Hindlimb muscle (tissue), 1 donor: ENCODE results near the gene KDM6A. TPM values are rescaled to one million over a fixed set of nuclear protein-coding genes. Genes with fewer than 3 reads are reported as not detected.
"Not testable (repeated sequence)": the region's sequence is repeated elsewhere in the genome, so short reads cannot be mapped to it uniquely, and the experiment has no call there.

Experiments
- DNase-seq: peaks from one replicate; pipeline ENCODE4 v3.0.0-alpha.2; 2013
- polyA plus RNA-seq: library from polyadenylated mRNA; unstranded; fragments of 120-200 nt; gene quantifications from one replicate; pipeline ENCODE4 v1.2.1, GENCODE V29; 2013; ENCODE audit not compliant: insufficient read length

The KDM6A gene
- polyA plus RNA-seq, 1 donor: 17.0 TPM

- no peak for DNase-seq
Measured at GRCh38 chrX:45128896-45129454, 256.0 kb downstream of the KDM6A start.

- no peak for DNase-seq
Measured at GRCh38 chrX:45133465-45133864, 260.5 kb downstream of the KDM6A start.

- DNase-seq: peak; percentile 13
Measured at GRCh38 chrX:45134315-45134731, 261.3 kb downstream of the KDM6A start.

GRCh38 chrX:45134775-45135174 lies 261.8 kb downstream of the KDM6A start:
- no peak for DNase-seq

GRCh38 chrX:45135391-45136075 lies 262.5 kb downstream of the KDM6A start:
- not testable (repeated sequence) for DNase-seq

- no peak for DNase-seq
Measured at GRCh38 chrX:45137531-45137930, 264.5 kb downstream of the KDM6A start.

- DNase-seq: no peak
Measured at GRCh38 chrX:45138525-45138924, 265.5 kb downstream of the KDM6A start.

- DNase-seq: no peak
Measured at GRCh38 chrX:45140812-45141211, 267.8 kb downstream of the KDM6A start.

- DNase-seq: no peak
Measured at GRCh38 chrX:45142185-45142584, 269.2 kb downstream of the KDM6A start.

- no peak for DNase-seq
Measured at GRCh38 chrX:45143455-45143854, 270.5 kb downstream of the KDM6A start.

GRCh38 chrX:45145492-45146215 lies 272.7 kb downstream of the KDM6A start:
- DNase-seq: no peak

GRCh38 chrX:45150821-45151220 lies 277.8 kb downstream of the KDM6A start:
- DNase-seq: no peak

GRCh38 chrX:45154033-45154360 lies 281.0 kb downstream of the KDM6A start:
- no peak for DNase-seq

- DNase-seq: no peak
Measured at GRCh38 chrX:45154462-45154861, 281.5 kb downstream of the KDM6A start.

GRCh38 chrX:45157647-45158046 lies 284.7 kb downstream of the KDM6A start:
- DNase-seq: no peak

Other genes starting within 250 kb of the KDM6A start
- not detected for gene DUSP21, start 29.2 kb upstream of the KDM6A start, polyA plus RNA-seq